HEK293 (cell line): ENCODE results near the gene SHC3.

Experiments
- HOXA7 ChIP-seq: sonication (generic); formaldehyde crosslinking; IDR thresholded peaks from 2 replicates; pipeline ENCODE4 v1.8.1; 2022; ENCODE audit warnings: missing genetic modification reagents, borderline replicate concordance
- MZF1 ChIP-seq: fragments of 450-650 bp; formaldehyde crosslinking; IDR thresholded peaks from 2 replicates; pipeline ENCODE4 v1.5.1; 2017; ENCODE audit warnings: missing biosample characterization, missing genetic modification characterization, borderline replicate concordance
- TCF7L2 ChIP-seq: IDR thresholded peaks from 2 replicates; pipeline ENCODE4 v1.6.1; 2011; ENCODE audit warnings: low read depth, mild to moderate bottlenecking, inconsistent platforms, low read length, moderate library complexity, borderline replicate concordance
- ZBTB21 ChIP-seq: fragments of 450-650 bp; formaldehyde crosslinking; IDR thresholded peaks from 2 replicates; pipeline ENCODE4 v1.5.1; 2017; ENCODE audit warnings: missing biosample characterization, missing genetic modification characterization
- ZNF157 ChIP-seq: fragments of 450-650 bp; formaldehyde crosslinking; IDR thresholded peaks from 2 replicates; pipeline ENCODE4 v1.5.1; 2016; ENCODE audit warnings: missing biosample characterization, missing genetic modification characterization
- TF ChIP-seq, protein P1 (sequence below): fragments of 450-650 bp; formaldehyde crosslinking; IDR thresholded peaks from 2 replicates; pipeline ENCODE4 v1.5.1; 2016; ENCODE audit warnings: missing biosample characterization, missing genetic modification characterization
- TF ChIP-seq, protein P2 (sequence below): fragments of 450-650 bp; formaldehyde crosslinking; IDR thresholded peaks from 2 replicates; pipeline ENCODE4 v1.5.1; 2017; ENCODE audit warnings: missing biosample characterization, mild to moderate bottlenecking, missing genetic modification characterization, moderate library complexity

- no peak for TF ChIP-seq MZF1 (tag by site-specific recombination)
- no peak for TF ChIP-seq ZBTB21 (tag by site-specific recombination)
- TF ChIP-seq HOXA7: no peak
- no peak for TF ChIP-seq TCF7L2
- TF ChIP-seq, protein P1, sequence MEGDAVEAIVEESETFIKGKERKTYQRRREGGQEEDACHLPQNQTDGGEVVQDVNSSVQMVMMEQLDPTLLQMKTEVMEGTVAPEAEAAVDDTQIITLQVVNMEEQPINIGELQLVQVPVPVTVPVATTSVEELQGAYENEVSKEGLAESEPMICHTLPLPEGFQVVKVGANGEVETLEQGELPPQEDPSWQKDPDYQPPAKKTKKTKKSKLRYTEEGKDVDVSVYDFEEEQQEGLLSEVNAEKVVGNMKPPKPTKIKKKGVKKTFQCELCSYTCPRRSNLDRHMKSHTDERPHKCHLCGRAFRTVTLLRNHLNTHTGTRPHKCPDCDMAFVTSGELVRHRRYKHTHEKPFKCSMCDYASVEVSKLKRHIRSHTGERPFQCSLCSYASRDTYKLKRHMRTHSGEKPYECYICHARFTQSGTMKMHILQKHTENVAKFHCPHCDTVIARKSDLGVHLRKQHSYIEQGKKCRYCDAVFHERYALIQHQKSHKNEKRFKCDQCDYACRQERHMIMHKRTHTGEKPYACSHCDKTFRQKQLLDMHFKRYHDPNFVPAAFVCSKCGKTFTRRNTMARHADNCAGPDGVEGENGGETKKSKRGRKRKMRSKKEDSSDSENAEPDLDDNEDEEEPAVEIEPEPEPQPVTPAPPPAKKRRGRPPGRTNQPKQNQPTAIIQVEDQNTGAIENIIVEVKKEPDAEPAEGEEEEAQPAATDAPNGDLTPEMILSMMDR (tag by site-specific recombination): no peak
- TF ChIP-seq, protein P2, sequence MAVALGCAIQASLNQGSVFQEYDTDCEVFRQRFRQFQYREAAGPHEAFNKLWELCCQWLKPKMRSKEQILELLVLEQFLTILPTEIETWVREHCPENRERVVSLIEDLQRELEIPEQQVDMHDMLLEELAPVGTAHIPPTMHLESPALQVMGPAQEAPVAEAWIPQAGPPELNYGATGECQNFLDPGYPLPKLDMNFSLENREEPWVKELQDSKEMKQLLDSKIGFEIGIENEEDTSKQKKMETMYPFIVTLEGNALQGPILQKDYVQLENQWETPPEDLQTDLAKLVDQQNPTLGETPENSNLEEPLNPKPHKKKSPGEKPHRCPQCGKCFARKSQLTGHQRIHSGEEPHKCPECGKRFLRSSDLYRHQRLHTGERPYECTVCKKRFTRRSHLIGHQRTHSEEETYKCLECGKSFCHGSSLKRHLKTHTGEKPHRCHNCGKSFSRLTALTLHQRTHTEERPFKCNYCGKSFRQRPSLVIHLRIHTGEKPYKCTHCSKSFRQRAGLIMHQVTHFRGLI (tag by site-specific recombination): no peak
- TF ChIP-seq ZNF157 (tag by site-specific recombination): no peak
Observed at GRCh38 chr9:88996921-88997235, 181.7 kb downstream of the SHC3 start.
